Mesothelial cell of epicardium (in vitro differentiated cells): ENCODE results near the gene BLTP2. TPM values are rescaled to one million over a fixed set of nuclear protein-coding genes. Genes with fewer than 3 reads are reported as not detected.
A peak's percentile ranks its signal among the peaks of the same experiment; 100 is the strongest.

Experiments used
- DNase-seq, 2 experiments: peaks; one replicate each; pipeline ENCODE4 v3.0.0; 2021; ENCODE audit warnings: low spot score in 2 of 2; ENCODE audit not compliant: unreplicated experiment in 2 of 2
- H3K27ac Mint-ChIP-seq: 2 replicates; pipeline ENCODE4 v1.8.0; 2021; ENCODE audit warnings: mixed read lengths
- H3K27me3 Mint-ChIP-seq: 2 replicates; pipeline ENCODE4 v1.8.0; 2021; ENCODE audit warnings: low read depth, mixed read lengths
- H3K36me3 Mint-ChIP-seq: 2 replicates; pipeline ENCODE4 v1.8.0; 2021; ENCODE audit warnings: mixed read lengths
- H3K4me1 Mint-ChIP-seq: 2 replicates; pipeline ENCODE4 v1.8.0; 2021; ENCODE audit warnings: mixed read lengths
- H3K4me3 Mint-ChIP-seq: 2 replicates; pipeline ENCODE4 v1.8.0; 2021; ENCODE audit warnings: mild to moderate bottlenecking, moderate library complexity, mixed read lengths
- H3K9me3 Mint-ChIP-seq: 2 replicates; pipeline ENCODE4 v1.8.0; 2021; ENCODE audit warnings: mixed read lengths
- total RNA-seq: library from RNA; stranded (reverse); gene quantifications from 3 replicates; pipeline ENCODE4 v1.2.1, GENCODE V29; 2021
- TF ChIP-seq, protein P1 (sequence below): fragments of 200-600 bp; sonication (generic); IDR thresholded peaks from one replicate; pipeline ENCODE4 v1.5.0; 2021; ENCODE audit warnings: antibody characterized with exemption; ENCODE audit not compliant: unreplicated experiment

The BLTP2 gene
- total RNA-seq, 1 donor from 2014 or later = 155 TPM

DNA sequence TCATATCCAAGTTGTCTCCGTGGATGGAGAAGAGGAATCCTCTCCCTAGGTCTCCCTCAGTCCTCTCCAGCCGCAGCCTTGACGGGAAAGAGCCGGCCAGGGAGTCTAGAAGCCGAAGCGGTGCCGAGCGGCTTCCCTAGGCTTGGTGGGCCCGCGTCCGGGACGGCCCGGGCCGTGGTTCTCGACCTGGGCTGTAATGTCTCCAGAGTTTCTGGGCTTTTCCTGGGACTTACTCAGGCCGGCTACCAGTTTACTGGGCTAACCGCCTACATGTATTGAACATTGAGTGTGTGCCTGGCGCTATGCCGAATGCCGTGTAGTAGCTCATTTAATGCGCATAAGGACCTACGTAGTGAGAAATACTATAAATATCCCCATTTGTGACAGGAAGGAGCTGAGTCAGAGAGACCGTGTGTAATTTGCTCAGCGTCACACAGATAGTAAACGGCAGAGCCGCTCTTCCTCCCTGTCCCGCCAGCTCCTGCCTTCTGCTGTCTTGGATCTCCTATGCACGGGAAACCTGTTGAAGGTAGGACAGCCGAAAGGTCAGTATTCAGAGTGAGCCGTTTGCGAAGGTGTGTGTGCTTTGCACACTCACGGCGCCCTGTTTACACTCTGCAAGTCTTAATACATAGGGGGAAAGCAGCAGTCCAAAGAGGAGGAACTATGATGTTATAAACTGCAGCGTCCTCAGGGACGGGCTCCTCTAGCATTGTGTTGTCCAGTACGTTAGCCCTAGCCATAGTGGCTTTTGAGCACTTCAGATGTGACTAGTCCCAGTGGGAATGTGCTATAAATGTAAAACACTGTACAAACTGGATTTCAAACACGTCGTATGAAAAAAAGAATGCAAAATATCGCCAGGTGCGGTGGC is 45.4 kb downstream of the BLTP2 start:
- Mint-ChIP-seq H3K9me3 (no peaks in the 10 kb centered on the region), H3K27ac (peak overlapping the region; percentile 91), H3K27me3 (no peaks in the 10 kb centered on the region), H3K36me3 (no peaks in the 10 kb centered on the region), H3K4me1 (peaks cover 19% of the 10 kb centered on the region), H3K4me3 (peak overlapping the region; percentile 84)
- TF ChIP-seq, protein P1, sequence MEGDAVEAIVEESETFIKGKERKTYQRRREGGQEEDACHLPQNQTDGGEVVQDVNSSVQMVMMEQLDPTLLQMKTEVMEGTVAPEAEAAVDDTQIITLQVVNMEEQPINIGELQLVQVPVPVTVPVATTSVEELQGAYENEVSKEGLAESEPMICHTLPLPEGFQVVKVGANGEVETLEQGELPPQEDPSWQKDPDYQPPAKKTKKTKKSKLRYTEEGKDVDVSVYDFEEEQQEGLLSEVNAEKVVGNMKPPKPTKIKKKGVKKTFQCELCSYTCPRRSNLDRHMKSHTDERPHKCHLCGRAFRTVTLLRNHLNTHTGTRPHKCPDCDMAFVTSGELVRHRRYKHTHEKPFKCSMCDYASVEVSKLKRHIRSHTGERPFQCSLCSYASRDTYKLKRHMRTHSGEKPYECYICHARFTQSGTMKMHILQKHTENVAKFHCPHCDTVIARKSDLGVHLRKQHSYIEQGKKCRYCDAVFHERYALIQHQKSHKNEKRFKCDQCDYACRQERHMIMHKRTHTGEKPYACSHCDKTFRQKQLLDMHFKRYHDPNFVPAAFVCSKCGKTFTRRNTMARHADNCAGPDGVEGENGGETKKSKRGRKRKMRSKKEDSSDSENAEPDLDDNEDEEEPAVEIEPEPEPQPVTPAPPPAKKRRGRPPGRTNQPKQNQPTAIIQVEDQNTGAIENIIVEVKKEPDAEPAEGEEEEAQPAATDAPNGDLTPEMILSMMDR = no peak
- DNase-seq = no peak

DNA sequence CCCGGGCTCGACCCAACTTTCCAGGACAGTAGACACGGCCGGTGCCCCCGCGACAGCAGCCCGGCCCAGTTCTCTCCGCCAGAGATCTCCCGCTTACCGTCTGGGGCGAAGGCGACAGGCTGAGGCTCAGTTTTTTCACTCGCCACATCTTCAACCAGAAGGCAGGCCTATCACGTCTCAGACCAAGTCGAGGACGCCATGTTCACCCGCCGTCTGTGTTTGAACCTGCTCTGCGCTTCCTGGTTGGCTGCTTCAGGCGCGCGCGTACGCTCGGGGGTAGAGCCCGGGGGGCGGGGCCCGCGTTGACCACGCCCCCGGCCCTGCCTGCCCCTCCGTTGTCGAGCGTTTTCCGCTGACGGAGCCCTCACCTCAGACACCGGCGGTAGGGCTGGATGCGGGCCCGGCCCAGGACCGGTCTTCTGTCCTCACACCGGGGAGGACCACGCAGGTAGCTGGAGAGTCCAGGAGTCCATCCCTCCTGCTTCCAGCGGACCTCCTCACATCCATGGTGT is 46.1 kb downstream of the BLTP2 start, which contains the start of gene SPAG5:
Gene SPAG5 (minus strand): TSS at position 227 of the 512 bp plus-strand sequence. CDS start 79 bp downstream, at position 148.
- Mint-ChIP-seq H3K36me3 (no peaks in the 10 kb centered on the region), H3K9me3 (no peaks in the 10 kb centered on the region), H3K4me1 (peaks cover 19% of the 10 kb centered on the region), H3K27me3 (no peaks in the 10 kb centered on the region), H3K4me3 (peak within 1 kb of the TSS; percentile 84), H3K27ac (peak within 1 kb of the TSS; percentile 91)
- TF ChIP-seq, protein P1 = no peak
- DNase-seq = peak; percentile 88 to 96

DNA sequence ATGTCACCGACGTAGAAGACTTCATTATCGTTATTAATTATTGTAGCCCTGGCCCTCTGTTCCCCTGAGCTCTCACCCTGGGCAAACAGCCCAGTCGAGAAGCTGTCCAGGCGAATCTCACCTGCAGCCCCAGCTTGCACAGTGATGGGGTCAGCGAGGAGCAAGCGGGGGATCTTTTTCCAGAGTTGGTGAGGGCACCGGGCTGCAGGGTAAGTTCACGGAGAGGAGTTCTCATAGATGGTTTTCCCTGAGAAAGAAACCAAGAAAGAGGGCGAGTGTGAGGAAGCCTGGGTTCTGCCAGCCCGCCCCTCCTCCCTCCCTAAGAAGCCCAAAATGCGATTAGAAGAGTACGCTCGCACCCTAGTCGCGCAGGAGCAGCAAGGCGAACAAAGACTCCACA is 46.6 kb downstream of the BLTP2 start:
- H3K4me1 Mint-ChIP-seq = peaks cover 19% of the 10 kb centered on the region
- no peaks in the 10 kb centered on the region for H3K27me3 Mint-ChIP-seq
- DNase-seq = no peak
- peak overlapping the region; percentile 89 for H3K27ac Mint-ChIP-seq
- peak overlapping the region; percentile 84 for H3K4me3 Mint-ChIP-seq
- no peaks in the 10 kb centered on the region for H3K9me3 Mint-ChIP-seq
- no peaks in the 10 kb centered on the region for H3K36me3 Mint-ChIP-seq
- TF ChIP-seq, protein P1 = no peak

DNA sequence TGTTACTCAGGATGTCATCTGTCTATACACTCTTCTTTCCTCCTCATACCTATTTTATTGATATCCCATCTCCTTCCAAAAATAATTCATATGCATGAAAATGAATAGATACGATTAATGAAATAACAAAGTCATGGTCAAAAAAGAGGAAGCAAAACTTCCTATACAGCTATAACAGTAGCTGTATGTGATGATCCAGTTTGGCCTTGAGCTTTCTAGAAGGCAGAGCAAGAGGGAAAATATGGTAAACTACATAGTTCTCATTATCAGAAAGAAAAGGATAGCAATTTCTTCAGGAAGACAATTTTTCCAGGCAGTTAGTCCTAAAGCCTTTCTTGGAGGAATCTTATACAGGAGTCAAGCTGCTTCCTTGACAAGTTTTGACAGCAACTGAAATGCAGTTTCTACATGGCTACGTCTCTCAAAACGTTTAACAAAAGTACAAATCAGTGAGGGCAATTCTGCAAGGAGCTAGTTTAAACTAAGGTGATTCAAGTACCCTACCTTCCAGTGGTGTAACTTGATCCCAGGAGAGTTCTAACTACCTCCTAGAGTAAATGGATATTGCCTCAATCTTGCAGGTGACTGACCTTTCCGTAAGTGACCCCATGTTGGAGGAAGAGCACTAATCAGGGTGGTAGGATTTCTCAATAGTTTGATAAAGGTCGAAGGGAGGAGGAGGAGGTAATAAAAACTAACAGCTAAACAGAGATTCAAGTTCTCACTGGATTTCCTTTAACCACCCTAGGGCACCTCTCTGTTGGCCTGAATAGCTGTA is 47.2 kb downstream of the BLTP2 start:
- no peaks in the 10 kb centered on the region for H3K27me3 Mint-ChIP-seq
- H3K36me3 Mint-ChIP-seq = no peaks in the 10 kb centered on the region
- peaks cover 19% of the 10 kb centered on the region for H3K4me1 Mint-ChIP-seq
- TF ChIP-seq, protein P1 = no peak
- peak overlapping the region; percentile 84 for H3K4me3 Mint-ChIP-seq
- no peak for DNase-seq
- H3K9me3 Mint-ChIP-seq = no peaks in the 10 kb centered on the region
- peak overlapping the region; percentile 89 for H3K27ac Mint-ChIP-seq

Other genes starting within 250 kb of the BLTP2 start
- gene SLC46A1, start 238.9 kb downstream of the BLTP2 start, total RNA-seq = 13.3 to 15.2 TPM (median 13.5 TPM) in 3 replicates
- gene SLC13A2, start 171.5 kb downstream of the BLTP2 start, total RNA-seq = not detected in 3 replicates
- 0.34 to 0.42 TPM (median 0.34 TPM) in 3 replicates for gene FOXN1, start 138.8 kb downstream of the BLTP2 start, total RNA-seq
- gene UNC119, start 92.5 kb downstream of the BLTP2 start, total RNA-seq = 61.0 to 66.2 TPM (median 61.2 TPM) in 3 replicates
- gene PIGS, start 73.6 kb downstream of the BLTP2 start, total RNA-seq = 75.2 to 80.7 TPM (median 78.7 TPM) in 3 replicates
- 22.6 to 24.6 TPM (median 22.6 TPM) in 3 replicates for gene ALDOC, start 68.3 kb downstream of the BLTP2 start, total RNA-seq
- gene SPAG5, start 46.1 kb downstream of the BLTP2 start, total RNA-seq = 32.1 to 45.2 TPM (median 42.0 TPM) in 3 replicates
- 24.0 to 31.3 TPM (median 26.3 TPM) in 3 replicates for gene RSKR, start 31.0 kb downstream of the BLTP2 start, total RNA-seq
- 51.0 to 57.9 TPM (median 56.6 TPM) in 3 replicates for gene SDF2, start 16.7 kb upstream of the BLTP2 start, total RNA-seq
- 82.7 to 91.8 TPM (median 89.0 TPM) in 3 replicates for gene SUPT6H, start 17.0 kb upstream of the BLTP2 start, total RNA-seq
- gene PROCA1, start 66.7 kb upstream of the BLTP2 start, total RNA-seq = 9.2 to 11.7 TPM (median 10.4 TPM) in 3 replicates
- gene RAB34, start 72.7 kb upstream of the BLTP2 start, total RNA-seq = 172 to 181 TPM (median 178 TPM) in 3 replicates
- 1,669 to 1,804 TPM (median 1,792 TPM) in 3 replicates for gene RPL23A, start 74.8 kb upstream of the BLTP2 start, total RNA-seq
- gene TLCD1, start 81.1 kb upstream of the BLTP2 start, total RNA-seq = 2.3 to 3.8 TPM (median 3.3 TPM) in 3 replicates
- 5.2 to 7.6 TPM (median 5.9 TPM) in 3 replicates for gene NEK8, start 83.6 kb upstream of the BLTP2 start, total RNA-seq
- 252 to 259 TPM (median 254 TPM) in 3 replicates for gene TRAF4, start 98.9 kb upstream of the BLTP2 start, total RNA-seq
- 36.3 to 37.9 TPM (median 37.7 TPM) in 3 replicates for gene FAM222B, start 197.6 kb upstream of the BLTP2 start, total RNA-seq
- 37.4 to 43.4 TPM (median 38.4 TPM) in 3 replicates for gene ERAL1, start 209.9 kb upstream of the BLTP2 start, total RNA-seq